Thoracic aorta (tissue), 2 donors: ENCODE data around the gene TMEM204. TPM values are rescaled to one million over a fixed set of nuclear protein-coding genes. Genes with fewer than 3 reads are reported as not detected.

Source experiments
- ATAC-seq: fragments of 150-250 bp; one replicate; pipeline ENCODE4 v1.8.0; 2017; ENCODE audit warnings: low read depth; ENCODE audit not compliant: insufficient number of reproducible peaks, low FRiP score
- DNase-seq: peaks from one replicate; pipeline ENCODE4 v3.0.0-alpha.2; 2020; ENCODE audit warnings: low spot score
- H3K27ac ChIP-seq, 2 donors: fragments of 200-600 bp; sonication (generic); 1 replicate in 1 of 2; 2 replicates in 1 of 2; pipeline ENCODE4 v1.5.1; 2016; ENCODE audit warnings: mild to moderate bottlenecking in 2 of 2, moderate library complexity in 2 of 2
- H3K27me3 ChIP-seq: fragments of 200-600 bp; sonication (generic); replicated peaks from 2 replicates; pipeline ENCODE4 v1.6.0; 2016; ENCODE audit warnings: mild to moderate bottlenecking; ENCODE audit not compliant: insufficient read depth
- H3K36me3 ChIP-seq: fragments of 200-600 bp; sonication (generic); one replicate; pipeline ENCODE4 v1.5.1; 2016
- H3K4me1 ChIP-seq, 2 donors: fragments of 200-600 bp; sonication (generic); 1 replicate in 1 of 2; 2 replicates in 1 of 2; pipeline versions ENCODE4 v1.5.1 to v1.6.0; 2016; ENCODE audit warnings: low read depth in 2 of 2, mild to moderate bottlenecking in 1 of 2; ENCODE audit not compliant: control insufficient read depth in 1 of 2
- H3K4me3 ChIP-seq: fragments of 200-600 bp; sonication (generic); 2 replicates; pipeline ENCODE4 v1.5.1; 2016; ENCODE audit warnings: mild to moderate bottlenecking
- H3K9me3 ChIP-seq: fragments of 200-600 bp; sonication (generic); 2 replicates; pipeline ENCODE4 v1.5.1; 2016
- total RNA-seq, 2 donors: library from RNA; depleted of rRNA; stranded (reverse); fragments of >200 nt; gene quantifications; one replicate each; pipeline versions ENCODE4 v1.1.0 to v1.2.3, GENCODE V29; 2016
- TF ChIP-seq, protein P1 (sequence below): fragments of 200-600 bp; sonication (generic); IDR thresholded peaks from one replicate; pipeline ENCODE4 v1.5.1; 2019; ENCODE audit warnings: antibody characterized with exemption

TMEM204 gene
- total RNA-seq, 2 donors from 2014 or later: 111 to 125 TPM

DNA sequence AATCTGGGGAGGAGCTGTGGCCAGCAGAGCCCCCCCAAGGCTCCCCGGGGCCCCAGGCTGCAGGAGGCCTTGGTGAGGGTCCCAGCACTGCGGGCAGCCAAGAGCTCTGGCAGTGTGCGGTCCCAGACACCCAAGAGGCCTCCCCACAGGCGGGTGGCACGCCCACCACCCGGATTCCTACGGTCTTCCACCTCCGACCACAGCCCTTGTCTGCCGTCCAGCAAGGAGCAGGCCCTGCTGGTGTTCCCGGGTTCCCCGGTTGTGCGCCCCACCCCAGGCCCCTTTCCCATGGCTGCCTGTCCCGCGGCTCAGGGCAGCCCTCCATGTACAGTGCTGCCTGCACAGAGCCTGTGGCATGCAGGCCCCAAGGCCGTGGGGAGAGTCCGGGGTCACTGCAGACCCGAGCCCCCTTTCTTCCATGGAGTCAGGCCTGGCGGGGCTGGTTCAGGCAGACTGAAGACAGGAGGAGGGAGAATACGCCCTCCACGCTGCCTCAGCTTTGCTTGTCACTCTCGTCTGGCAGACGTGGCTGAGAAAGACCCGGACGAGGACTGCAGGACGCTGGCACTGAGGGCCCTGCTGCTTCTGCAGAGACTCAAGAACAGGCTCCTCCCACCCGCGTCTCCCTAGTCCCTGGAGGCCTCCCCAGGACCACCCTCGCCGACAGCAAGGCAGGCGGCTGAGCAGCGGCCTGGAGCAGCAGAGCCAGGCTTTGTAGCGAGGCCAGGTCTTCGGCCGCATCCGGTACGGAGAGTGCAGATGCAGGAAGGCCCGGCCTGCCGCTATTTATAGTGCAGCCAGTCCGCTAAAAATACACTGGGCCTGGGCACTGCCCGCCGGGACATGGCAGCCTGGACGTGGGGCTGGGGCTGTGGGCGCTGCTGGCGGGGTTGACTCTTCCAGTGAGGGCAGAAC lies 23.9 kb upstream of the TMEM204 start:
- peak; percentile 34 for DNase-seq
- Histone ChIP-seq H3K4me3 (peak overlapping the region; percentile 55), H3K27me3 (no peaks in the 10 kb centered on the region), H3K9me3 (peaks cover 3% of the 10 kb centered on the region), H3K27ac (peak overlapping the region; percentile 86 to 97), H3K36me3 (peaks cover 4% of the 10 kb centered on the region), H3K4me1 (peaks cover 21 to 30% of the 10 kb centered on the region in 2 donors)
- peak; percentile 44 for ATAC-seq
- TF ChIP-seq, protein P1, sequence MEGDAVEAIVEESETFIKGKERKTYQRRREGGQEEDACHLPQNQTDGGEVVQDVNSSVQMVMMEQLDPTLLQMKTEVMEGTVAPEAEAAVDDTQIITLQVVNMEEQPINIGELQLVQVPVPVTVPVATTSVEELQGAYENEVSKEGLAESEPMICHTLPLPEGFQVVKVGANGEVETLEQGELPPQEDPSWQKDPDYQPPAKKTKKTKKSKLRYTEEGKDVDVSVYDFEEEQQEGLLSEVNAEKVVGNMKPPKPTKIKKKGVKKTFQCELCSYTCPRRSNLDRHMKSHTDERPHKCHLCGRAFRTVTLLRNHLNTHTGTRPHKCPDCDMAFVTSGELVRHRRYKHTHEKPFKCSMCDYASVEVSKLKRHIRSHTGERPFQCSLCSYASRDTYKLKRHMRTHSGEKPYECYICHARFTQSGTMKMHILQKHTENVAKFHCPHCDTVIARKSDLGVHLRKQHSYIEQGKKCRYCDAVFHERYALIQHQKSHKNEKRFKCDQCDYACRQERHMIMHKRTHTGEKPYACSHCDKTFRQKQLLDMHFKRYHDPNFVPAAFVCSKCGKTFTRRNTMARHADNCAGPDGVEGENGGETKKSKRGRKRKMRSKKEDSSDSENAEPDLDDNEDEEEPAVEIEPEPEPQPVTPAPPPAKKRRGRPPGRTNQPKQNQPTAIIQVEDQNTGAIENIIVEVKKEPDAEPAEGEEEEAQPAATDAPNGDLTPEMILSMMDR: no peak

DNA sequence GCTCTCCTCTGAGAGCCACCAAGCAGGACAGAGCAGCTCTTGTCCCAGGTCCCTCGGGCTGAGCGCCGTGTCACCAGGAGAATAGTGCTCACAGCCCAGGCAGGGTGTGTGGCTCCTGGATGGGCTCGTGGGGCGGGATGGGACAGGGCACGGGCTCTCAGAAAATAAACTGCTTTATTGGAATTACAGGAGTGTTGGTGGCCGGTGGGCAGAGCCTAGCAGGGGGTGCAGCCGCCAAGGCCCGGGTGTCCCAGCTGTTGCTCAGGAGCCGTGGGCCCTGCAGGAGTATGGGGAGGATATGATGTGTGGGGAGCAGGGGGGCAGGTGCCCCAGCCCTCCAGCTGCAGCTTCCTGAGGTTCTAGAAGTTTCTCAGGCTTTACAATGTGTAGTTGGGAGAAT lies 23.2 kb upstream of the TMEM204 start:
- DNase-seq: no peak
- H3K27me3 ChIP-seq: no peaks in the 10 kb centered on the region
- H3K36me3 ChIP-seq: peaks cover 1% of the 10 kb centered on the region
- no peak for ATAC-seq
- TF ChIP-seq, protein P1: no peak
- peaks cover 21 to 30% of the 10 kb centered on the region in 2 donors for H3K4me1 ChIP-seq
- H3K4me3 ChIP-seq: peak overlapping the region; percentile 55
- peak overlapping the region; percentile 86 to 97 for H3K27ac ChIP-seq
- peaks cover 3% of the 10 kb centered on the region for H3K9me3 ChIP-seq

DNA sequence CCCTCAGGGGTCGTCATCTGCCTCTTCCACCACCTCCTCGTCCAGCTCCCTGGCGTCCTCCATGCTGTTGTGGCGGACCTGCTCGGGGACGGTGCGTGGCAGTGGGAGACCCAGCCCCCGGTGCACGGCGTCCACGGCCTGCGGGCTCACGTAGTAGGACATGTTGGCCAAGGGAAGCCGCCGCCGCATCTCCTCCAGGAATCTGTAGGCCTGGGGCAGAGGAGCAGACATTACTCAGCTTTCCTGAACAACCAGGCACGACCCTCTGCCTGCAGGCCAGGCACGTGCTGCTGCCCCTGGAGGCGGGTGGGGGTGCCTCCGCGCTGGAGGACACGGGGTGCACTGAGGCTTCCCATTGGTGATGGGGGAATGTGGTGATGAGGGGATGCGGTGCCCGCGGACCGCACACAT lies 22.5 kb upstream of the TMEM204 start:
- peak overlapping the region in 1 of 2 donors; percentile 97 for H3K27ac ChIP-seq
- no peak overlapping the region for H3K4me3 ChIP-seq
- peaks cover 3% of the 10 kb centered on the region for H3K9me3 ChIP-seq
- H3K36me3 ChIP-seq: no peaks in the 10 kb centered on the region
- TF ChIP-seq, protein P1: no peak
- peaks cover 21 to 30% of the 10 kb centered on the region in 2 donors for H3K4me1 ChIP-seq
- ATAC-seq (no peak), DNase-seq (no peak)
- H3K27me3 ChIP-seq: no peaks in the 10 kb centered on the region

DNA sequence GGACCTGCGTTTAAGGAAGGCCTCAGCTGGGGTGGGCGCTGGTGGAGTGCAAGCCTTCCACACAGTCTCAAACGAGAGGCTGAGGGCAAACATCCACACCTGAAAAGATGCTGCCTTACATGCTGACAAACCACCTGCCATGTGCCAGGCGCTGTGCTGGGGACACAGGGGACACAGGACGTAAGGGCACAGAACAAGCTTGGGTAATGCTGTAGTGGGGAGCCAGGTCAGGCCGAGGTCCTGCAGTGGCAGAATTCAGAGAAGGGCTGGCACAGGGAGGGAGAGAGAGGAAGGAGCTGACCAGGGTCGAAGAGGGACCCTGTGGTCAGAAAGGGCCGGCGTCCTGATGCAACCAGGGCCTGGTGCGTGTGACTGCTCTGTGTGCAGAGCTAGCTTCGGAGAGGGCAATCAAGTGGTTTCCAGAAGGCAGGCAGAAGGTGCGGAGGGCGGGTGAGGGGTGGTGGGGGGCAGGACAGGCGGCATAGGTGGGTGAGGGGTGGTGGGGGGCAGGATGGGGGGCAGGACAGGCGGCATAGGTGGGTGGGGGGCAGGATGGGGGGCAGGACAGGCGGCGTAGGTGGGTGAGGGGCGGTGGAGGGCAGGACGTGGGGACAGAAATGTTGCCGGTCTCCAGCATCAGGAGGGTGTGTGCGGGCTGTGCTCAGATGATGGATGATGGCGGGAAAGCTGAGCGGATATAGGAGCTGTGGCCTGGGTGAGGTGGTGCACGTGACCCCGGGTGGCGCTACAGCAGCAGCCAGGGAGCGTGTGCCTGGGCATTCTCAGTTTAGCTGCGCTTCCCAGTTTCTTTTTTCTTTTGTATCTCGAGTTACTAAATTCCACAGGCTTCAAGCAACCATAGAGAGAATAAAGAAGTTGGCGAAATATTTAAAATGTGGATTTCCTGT lies 21.6 kb upstream of the TMEM204 start:
- TF ChIP-seq, protein P1: no peak
- H3K27ac ChIP-seq: no peak overlapping the region
- no peaks in the 10 kb centered on the region for H3K27me3 ChIP-seq
- no peak overlapping the region for H3K4me3 ChIP-seq
- H3K4me1 ChIP-seq: peaks cover 21 to 30% of the 10 kb centered on the region in 2 donors
- H3K9me3 ChIP-seq: peaks cover 3% of the 10 kb centered on the region
- no peaks in the 10 kb centered on the region for H3K36me3 ChIP-seq
- ATAC-seq: no peak
- DNase-seq: no peak

DNA sequence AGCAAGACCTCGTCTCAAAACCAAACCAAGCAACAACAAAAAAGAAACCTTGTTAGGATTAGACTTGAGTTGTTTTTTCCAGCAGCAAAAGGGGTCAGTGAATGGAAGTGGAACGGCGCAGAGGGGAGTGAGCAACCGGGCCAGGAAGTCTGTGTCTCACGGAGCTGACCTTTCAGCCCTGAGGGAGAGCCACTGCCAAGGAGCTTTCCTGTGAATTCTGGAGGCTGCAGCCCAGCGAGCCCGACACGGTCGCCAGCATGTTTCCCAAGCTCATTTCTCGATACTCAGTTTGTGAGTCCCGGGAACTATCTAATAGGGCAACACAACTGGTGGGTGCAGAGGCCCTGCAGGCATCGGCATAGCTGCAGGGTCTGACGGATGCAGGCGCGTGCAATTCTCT lies 20.7 kb upstream of the TMEM204 start:
- H3K27ac ChIP-seq: no peak overlapping the region
- H3K36me3 ChIP-seq: no peaks in the 10 kb centered on the region
- peaks cover 3% of the 10 kb centered on the region for H3K9me3 ChIP-seq

More for the DNA sequence above, 20.7 kb upstream of the TMEM204 start:
- Histone ChIP-seq H3K27me3 (no peaks in the 10 kb centered on the region), H3K4me1 (peaks cover 21 to 30% of the 10 kb centered on the region in 2 donors), H3K4me3 (no peak overlapping the region)
- DNase-seq: no peak
- no peak for ATAC-seq
- TF ChIP-seq, protein P1: no peak
